AG09319 (cell line): Measurements from ENCODE around the gene GPATCH1.

Source experiments
- DNase-seq: peaks from one replicate; pipeline ENCODE4 v3.0.0-alpha.2; 2010; ENCODE audit warnings: low read depth; ENCODE audit errors: extremely low read depth
- CTCF ChIP-seq: IDR thresholded peaks from 2 replicates; pipeline ENCODE4 v1.5.1; 2011; ENCODE audit warnings: low read depth, mild to moderate bottlenecking, inconsistent platforms, low read length, moderate library complexity

The GPATCH1 gene

GRCh38 chr19:33176670-33177416, 95.9 kb downstream of the GPATCH1 start:
- peak; percentile 98 for DNase-seq
- TF ChIP-seq CTCF: no peak

- DNase-seq: no peak
- peak; percentile 35 for TF ChIP-seq CTCF
Measured at GRCh38 chr19:33177417-33177979, 96.5 kb downstream of the GPATCH1 start.
